ENCODE results near the gene KRTAP4-8.
"Not testable (repeated sequence)": the region's sequence is repeated elsewhere in the genome, so short reads cannot be mapped to it uniquely, and the experiment has no call there.

The KRTAP4-8 gene

GRCh38 chr17:41101586-41102259 lies 3.8 kb upstream of the KRTAP4-8 start, which contains the start of gene KRTAP4-16:
Gene KRTAP4-16, minus strand, starts transcription at chr17:41102209. Its CDS starts 0 bp downstream, at chr17:41102209.
- no peak within 1 kb of the TSS for H3K4me3 ChIP-seq (ENCODE audit: low read depth, low read length)
- TF ChIP-seq, protein P1, sequence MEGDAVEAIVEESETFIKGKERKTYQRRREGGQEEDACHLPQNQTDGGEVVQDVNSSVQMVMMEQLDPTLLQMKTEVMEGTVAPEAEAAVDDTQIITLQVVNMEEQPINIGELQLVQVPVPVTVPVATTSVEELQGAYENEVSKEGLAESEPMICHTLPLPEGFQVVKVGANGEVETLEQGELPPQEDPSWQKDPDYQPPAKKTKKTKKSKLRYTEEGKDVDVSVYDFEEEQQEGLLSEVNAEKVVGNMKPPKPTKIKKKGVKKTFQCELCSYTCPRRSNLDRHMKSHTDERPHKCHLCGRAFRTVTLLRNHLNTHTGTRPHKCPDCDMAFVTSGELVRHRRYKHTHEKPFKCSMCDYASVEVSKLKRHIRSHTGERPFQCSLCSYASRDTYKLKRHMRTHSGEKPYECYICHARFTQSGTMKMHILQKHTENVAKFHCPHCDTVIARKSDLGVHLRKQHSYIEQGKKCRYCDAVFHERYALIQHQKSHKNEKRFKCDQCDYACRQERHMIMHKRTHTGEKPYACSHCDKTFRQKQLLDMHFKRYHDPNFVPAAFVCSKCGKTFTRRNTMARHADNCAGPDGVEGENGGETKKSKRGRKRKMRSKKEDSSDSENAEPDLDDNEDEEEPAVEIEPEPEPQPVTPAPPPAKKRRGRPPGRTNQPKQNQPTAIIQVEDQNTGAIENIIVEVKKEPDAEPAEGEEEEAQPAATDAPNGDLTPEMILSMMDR (IDR thresholded peaks at IDR 0.05; ENCODE audit: low read depth, low read length) = no peak

DNA sequence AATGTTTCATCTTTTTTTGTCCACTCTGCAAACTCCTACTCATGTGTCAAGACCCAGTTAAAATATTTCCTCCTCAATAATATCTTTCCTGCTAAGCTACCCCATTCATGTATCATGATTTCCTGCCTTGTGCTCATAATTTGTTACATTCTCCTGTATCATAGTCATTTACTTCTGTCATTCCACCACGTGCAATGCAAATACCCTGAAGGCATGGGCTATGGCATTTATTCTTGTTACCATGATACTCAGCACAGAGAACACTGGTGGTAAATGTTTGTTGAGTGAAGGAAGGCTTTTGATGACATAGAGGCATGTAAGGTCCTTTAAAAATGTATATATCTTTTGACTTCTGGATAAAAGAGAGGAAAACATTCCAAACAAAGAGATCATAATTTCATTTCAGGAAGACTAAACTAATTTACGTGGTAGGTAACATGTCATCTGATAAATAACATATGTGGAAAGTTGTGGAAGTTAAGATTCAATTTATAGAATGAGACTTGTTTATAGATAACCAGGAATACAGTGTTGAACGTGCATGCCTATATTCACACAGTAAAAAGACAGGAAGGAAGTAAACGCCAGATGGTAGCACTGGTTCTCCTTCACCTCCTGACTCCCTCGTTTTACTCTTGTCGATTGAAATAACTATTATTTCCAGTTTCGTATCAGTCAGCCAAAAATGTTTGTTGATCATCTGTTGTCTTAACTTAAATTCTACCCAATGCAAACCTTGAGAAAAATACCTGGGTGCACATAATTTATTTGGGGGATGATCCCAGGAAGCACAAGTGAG lies 1.9 kb upstream of the KRTAP4-8 start:
- H3K4me3 ChIP-seq (ENCODE audit: low read depth, low read length) = not testable (repeated sequence)

- TF ChIP-seq, protein P1 (IDR thresholded peaks at IDR 0.05; ENCODE audit: low read depth, low read length) = no peak
- H3K4me3 ChIP-seq (ENCODE audit: low read depth, low read length) = no peak overlapping the region
Observed at GRCh38 chr17:41098481-41098880, 539 bp upstream of the KRTAP4-8 start.

DNA sequence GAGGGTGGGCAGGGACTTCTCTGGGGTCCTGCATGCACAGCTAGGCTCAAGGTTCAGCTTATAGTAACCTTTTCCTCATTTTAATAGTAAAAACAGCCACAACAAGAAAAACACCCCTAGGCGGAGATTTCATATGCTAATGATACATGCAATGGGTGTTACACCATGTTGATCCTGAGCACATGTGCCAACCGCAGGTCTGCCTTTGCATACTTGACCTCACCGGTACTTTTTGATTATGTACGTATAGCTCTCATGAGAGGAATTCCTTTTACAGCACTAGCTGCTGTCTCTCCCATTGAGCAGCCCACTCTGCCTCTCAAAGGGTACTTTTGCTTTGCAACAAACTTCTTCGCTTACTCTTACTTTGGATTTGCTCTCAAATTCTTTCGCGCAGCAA lies 1.9 kb downstream of the KRTAP4-8 start:
- no peak overlapping the region for H3K4me3 ChIP-seq (ENCODE audit: low read depth, low read length)
- TF ChIP-seq, protein P1 (IDR thresholded peaks at IDR 0.05; ENCODE audit: low read depth, low read length) = no peak

DNA sequence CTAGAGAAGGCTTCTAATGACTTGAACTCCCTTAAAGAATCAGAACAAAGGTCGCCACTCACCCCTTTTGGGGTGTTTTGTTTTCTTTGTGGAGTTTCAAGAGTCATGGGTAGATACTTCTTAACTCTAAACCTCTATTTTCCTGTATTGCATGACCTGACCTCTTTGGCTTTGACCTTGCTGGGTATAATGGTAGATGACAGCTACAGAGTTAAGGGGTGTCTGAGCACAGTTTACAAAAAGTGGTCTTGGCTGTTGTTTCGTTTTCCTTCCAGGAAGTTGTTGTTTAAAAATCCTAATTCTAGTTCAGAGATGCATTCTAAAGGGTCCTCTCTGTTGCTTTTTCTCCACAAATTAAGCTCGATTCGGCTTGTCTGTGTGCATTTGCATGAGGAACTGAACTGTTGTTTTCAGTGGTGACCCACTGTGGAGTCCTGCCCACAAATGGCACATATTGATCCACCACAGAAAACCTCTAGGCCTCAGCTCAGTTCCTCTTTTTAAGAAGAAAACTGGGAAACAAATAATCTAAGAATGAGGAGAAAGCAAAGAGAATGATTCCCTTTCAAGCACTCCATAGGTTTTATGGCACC lies 9.1 kb downstream of the KRTAP4-8 start:
- not testable (repeated sequence) for H3K4me3 ChIP-seq (ENCODE audit: low read depth, low read length)

- not testable (repeated sequence) for H3K4me3 ChIP-seq (ENCODE audit: low read depth, low read length)
Observed at GRCh38 chr17:41084100-41084856, 13.7 kb downstream of the KRTAP4-8 start, which contains the start of gene KRTAP4-7. Gene KRTAP4-7, plus strand, starts transcription at chr17:41084150. Its CDS starts 57 bp downstream, at chr17:41084207.

GRCh38 chr17:41083427-41083826 lies 14.5 kb downstream of the KRTAP4-8 start:
- H3K4me3 ChIP-seq (ENCODE audit: low read depth, low read length) = not testable (repeated sequence)

- H3K4me3 ChIP-seq (ENCODE audit: low read depth, low read length) = no peak overlapping the region
- TF ChIP-seq, protein P1 (IDR thresholded peaks at IDR 0.05; ENCODE audit: low read depth, low read length) = no peak
Observed at GRCh38 chr17:41082626-41083025, 15.3 kb downstream of the KRTAP4-8 start.

DNA sequence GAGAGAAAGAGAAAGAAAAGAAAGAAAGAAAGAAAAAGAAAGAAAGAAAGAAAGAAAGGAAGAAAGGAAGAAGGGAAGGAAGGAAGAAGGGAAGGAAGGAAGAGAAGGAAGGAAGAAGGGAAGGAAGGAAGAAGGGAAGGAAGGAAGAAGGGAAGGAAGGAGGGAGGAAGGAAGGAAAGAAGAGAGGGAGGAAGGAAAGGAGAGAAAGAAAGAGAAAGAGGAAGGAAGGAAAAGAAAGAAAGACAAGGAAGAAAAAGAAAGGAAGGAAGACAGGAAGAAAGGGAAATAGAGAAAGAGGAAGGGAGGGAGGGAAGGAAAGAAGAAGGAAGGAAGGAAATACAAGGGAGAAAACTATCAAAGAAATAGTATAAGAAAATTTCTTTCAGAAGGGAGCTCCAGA lies 21.2 kb downstream of the KRTAP4-8 start:
- TF ChIP-seq, protein P1 (IDR thresholded peaks at IDR 0.05; ENCODE audit: low read depth, low read length) = no peak

More for the DNA sequence above, 21.2 kb downstream of the KRTAP4-8 start:
- H3K4me3 ChIP-seq (ENCODE audit: low read depth, low read length) = no peak overlapping the region
